GM15510 (cell line): ENCODE measurements around the gene THAP6.

Experiments used
- POLR2A ChIP-seq: IDR thresholded peaks from 3 replicates; pipeline ENCODE4 v1.6.1; 2011; ENCODE audit warnings: borderline replicate concordance; ENCODE audit not compliant: insufficient read length; ENCODE audit errors: extremely low read depth

The THAP6 gene

DNA sequence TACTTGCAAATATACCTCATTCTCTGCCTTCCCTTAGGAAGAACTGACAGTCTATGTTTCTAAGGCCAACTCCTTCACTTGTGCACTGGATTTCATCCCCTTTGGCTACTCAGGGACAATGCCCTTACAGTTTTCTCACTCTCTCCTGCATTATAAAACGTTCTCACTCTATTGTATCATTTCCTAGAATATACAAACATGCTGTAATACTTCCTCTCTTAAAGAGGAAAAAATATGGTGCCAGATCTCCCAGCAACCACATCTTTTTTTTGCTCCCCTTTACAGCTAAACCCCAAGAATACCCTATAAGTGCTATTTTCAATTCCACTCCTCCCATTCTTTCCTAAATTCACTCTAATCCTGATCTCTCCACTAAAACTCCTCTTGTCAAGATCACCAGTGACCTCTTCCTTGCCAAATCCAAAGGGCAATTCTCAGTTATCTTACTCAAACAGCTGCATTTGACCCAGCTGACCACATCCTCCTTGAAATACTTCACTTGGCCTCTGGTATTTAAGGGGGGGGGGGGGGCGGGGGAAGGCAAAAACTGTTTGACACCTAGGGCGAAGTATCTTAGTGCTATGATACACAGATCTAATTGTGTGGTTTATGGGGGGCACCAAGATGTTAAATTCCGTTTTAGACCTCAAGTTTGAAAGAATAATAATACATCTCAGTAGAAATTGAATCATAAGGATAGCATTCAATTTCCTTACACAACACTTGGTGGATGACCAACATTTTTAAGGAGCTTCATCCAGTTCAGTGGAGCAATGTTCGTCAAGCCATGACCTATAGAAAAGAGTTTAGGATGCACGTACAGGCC is 1.7 kb upstream of the THAP6 start:
- TF ChIP-seq POLR2A, result no peak

DNA sequence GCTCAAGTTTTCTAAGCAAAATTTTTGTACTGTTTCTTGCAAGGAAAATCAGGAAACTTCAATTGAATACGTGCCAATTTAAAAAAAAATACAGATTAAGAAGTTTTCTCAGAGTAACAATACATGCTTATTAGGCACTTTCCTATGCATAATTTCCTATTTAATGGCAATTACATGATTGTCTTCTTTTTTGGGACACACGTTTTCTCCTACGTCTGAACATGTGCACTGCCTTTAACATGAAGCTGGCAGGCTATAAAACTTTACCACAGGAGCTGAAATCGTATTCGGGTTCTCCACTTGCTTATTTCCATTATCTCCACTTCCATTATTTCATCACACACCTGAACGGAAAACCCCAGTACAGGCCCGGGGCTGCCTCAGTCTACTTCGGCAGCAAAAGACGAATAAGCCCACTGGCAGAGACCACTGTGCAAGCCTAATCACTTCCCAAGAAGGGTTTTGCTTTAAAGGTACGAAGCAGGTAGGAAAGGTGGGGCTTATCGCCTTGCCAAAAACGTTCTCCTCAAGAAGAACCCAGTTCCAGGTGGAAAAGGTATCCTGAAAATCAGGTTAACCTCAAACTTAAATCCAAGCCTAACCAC is 645 bp upstream of the THAP6 start:
- TF ChIP-seq POLR2A, result no peak

DNA sequence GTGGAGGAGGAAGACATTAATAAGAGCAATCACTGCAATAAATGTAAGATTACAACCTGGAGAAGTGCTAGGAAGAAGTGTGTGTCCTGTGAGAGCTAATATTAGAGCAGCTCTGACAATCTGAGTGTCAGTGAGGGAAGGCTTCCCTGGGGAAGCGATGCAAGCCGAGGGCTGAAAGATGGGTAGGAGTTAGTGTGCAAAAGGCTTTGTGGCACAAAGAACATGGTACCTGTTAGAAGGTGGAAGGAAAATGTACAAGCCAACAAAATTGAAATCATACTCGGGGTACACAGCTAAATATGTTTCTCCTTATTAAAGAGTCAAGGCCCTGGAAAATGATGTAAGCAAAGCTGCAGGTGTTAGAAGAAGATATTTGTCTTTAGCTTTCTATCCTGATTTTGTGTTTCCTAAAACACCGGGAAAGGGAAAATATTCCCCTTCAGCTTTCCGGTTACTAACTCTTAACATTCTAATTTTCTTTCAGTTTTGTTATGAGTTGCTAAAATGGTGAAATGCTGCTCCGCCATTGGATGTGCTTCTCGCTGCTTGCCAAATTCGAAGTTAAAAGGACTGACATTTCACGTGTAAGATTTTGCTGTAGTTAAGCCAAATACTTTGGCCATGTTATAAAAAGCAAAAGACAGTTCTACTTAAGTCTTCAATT is 808 bp downstream of the THAP6 start:
- TF ChIP-seq POLR2A, result no peak

DNA sequence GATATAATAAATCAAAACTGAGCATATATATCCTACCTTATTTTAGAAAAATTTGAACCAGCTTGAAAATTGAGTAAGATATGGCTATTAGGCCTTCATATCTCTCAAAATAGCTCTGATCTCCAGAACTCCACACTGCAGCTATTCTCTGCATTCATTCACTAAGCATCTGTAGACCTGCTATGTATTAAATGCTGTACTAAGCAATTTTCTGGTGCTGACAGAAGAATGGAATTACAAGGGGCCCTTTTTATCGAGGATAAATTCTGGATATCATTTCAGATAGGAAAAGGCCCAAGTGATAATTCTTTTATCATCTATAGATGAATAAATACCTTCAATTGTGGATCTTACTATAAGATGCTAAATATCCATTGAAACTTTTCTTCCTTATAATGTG is 1.9 kb downstream of the THAP6 start:
- no peak for TF ChIP-seq POLR2A

DNA sequence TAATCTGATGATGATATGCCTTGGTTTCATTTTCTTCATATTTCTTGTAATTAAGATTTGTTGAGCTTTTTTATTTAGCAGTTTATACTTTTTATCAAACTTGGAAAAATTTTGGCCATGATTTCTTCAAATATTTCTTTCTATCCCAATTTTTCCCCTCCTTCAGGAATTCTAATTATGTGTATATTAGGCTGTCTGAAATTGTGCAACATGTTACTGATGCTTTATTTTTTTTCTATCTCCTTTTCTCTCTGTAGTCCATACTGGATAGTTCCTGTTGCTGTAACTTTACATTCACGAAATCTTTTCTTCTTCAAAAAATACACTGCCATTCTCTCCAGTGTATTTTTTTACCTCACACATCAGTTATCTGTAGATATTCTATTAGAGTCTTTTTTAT is 10.8 kb downstream of the THAP6 start:
- no peak for TF ChIP-seq POLR2A

DNA sequence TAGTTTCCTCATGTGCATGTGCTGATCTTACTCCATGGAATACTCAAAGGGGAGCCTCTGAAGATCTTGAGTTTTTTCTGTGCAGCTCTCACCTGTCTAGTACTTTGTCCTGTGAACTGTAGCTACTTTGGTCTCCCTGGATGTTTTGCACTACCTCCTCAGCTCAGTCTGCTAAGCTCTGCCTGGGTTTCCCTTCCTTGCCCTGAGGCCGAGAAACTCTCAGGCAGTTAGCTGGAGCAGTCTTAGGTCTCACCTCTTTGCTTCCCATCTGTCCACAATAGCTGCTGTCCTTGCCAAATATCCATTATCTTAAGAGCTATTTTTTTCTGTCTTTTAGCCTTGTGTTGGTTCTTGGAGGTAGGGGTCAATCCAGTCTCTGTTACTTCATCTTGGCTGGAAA is 11.6 kb downstream of the THAP6 start:
- no peak for TF ChIP-seq POLR2A

DNA sequence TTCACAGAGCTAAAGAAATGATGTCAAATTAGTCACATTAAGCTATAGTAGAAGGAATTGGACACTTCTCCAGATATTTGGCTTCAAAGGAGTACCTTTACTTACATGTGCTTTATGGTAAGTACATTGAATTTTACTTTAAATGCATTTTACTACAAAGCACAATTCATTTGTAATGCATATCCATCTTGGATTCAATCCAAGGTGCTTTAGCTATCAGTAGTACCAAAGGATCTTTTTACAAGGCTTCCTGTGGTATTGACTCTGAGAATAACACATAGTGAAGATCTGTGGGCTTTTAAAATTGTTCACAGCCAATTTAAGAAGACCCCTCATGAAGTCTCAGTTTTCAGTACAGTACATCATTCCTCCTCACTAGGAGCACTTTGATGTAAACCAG is 13.2 kb downstream of the THAP6 start:
- no peak for TF ChIP-seq POLR2A

DNA sequence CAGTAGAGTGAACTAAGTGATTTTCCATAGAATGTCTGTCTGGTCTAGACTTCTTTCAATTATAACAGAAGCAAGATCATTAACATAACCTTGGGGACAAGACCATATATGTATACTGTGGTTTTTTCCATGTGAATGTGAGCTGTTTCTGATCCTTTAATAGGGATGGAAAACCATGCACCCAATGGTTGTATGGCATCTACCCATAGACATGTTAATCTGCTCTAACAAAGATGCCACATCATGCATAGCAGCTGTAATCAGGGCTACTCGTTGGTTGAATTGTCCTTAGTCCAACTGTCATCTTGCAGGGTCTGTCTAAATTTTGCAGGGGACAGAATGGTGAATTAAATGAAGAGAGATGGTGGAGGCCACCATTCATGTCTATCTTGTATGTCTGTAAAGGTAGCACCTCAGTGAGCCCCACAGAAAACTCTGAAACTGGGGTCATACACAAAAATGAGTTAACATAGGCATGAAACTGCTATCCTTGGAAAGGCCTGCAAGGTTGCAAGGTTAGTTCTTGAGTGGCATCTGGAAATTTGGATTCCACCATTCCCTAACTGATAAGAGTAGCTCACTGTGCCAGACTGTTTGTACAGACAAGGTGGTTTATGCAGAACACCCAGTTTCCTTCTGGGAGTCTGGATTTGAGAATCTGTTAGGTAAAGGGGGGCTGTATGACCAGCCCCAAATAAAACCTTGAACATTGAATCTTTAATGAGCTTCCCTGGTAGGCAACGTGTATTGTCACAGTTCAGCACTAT is 16.5 kb downstream of the THAP6 start:
- no peak for TF ChIP-seq POLR2A

DNA sequence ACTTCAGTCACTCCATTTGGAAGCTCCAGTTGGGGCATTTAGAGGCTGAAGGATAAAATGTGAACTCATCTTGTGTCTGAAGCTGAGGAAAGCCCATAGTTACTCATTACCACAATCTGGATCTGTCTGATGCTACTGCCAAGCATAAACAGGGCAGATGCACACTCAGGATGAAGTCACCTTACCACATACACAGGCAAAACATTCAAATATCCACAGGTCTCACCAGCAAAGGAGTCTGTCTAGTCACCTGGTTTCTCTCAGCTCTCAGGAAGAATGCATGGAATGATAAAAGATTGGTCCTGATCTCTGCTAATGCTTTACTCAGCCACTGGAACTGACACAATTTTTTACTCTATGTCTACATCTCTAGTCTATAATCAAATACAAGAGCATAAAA is 28.6 kb downstream of the THAP6 start:
- TF ChIP-seq POLR2A, result no peak

DNA sequence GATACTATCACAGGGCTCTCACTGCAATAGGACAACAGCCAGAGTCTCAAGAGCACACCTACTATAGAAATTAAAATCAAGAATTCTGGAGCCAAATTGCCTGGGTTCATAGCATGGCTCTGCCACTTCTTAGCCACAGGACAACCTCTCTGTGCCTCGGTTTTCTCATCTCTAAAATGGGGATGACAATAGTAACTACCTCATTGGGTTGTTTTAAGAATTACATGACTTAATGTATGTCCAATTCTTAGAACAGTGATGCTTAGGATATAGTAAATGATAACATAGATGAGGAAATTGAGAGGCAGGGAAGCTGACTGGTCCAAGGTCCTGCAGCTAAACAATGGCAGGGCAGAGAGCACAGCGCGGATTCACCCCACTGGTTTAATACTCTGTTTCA is 30.6 kb downstream of the THAP6 start:
- TF ChIP-seq POLR2A, result no peak

DNA sequence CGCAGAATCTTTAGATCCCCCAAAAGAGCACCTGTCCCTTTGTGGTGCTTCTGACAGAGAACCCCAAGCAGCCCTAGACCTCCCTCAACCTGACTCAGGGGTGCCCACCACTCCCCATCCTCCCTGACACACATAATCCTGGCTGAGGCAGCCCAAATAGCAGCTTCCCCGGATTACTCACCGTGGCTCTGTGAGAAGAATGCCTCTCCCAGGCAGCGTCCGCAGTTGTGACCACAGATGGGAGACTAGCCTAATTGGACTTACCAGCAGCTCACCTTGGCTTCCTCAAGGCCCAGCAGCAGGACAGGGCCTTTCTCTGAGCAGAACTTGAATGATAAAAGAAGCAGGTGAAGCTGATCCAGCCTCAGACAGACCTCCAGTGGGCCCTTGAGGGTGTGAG is 31.3 kb downstream of the THAP6 start:
- no peak for TF ChIP-seq POLR2A

DNA sequence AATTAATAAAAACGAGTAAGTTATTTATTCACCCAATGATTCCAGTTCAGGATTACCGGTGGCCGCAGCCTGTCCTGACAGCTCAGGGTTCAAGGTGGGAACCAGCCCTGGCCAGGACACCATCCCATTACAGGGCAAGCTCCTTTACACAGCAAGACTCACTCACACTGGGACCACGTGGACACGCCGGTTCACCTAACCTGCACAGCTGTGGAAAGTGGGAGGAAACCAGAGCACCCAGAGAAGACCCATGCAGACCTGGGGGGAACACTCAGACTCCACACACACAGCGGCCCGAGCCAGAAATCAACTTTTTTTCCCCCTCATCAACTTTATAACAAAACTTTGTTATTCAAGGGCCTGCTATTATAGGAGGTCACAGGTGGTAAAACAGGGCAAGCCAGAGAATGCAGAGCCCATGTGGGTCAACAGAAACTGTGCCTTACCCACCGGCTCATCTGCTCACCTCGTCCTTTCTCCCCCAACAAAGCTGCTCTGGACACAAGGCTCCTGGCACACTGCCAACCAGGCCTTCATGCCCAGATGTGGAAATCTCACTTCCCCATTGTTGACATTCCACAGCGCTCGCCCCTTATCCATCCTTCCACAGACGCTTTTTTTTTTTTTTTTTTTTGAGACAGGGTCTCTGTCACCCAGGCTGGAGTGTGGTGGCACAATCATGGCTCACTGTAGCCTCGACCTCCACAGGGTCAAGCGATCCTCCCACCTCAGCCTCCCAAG is 33.5 kb downstream of the THAP6 start:
- TF ChIP-seq POLR2A, result no peak

DNA sequence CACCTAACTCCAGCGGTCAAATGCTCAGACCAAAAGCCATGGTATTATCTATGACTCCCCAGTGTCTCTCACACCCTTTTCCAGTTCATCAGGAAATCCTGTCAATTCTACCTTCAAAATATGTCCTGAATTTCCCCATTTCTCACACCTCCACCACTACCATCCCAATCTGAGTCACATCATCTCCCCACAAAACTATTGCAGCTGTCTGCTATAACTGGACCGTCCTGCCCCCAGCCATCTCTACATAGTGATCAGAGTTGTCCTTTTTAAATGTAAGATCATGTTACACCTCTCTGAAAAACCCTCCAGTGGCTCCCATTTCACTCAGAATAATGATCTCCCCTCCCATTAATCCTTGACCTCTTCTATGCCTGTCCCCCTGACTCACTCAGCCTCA is 34.7 kb downstream of the THAP6 start:
- no peak for TF ChIP-seq POLR2A

DNA sequence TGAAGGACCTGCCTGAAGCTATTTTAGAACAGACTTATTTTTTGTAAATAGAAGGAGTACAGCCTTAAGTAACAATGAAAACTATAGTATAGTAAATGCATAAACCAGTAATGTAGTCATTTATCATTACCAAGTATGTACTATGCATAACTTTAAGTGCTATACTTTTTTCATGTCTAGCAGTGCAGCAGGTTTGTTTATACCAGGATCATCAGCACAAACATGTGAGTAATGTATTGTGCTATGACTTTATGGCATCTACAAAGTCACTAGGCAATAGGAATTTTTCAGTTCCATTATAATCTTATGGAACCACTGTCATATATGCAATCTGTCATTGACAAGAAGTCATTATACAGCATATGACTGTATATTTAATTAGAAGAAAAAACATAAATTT is 38.2 kb downstream of the THAP6 start:
- TF ChIP-seq POLR2A, result no peak
